Globus pallidus (tissue), 1 donor: ENCODE results near the gene SOX5.

Source experiments
- DNase-seq: peaks from one replicate; pipeline ENCODE4 v3.0.0-alpha.2; 2015; ENCODE audit warnings: low spot score

The SOX5 gene

DNA sequence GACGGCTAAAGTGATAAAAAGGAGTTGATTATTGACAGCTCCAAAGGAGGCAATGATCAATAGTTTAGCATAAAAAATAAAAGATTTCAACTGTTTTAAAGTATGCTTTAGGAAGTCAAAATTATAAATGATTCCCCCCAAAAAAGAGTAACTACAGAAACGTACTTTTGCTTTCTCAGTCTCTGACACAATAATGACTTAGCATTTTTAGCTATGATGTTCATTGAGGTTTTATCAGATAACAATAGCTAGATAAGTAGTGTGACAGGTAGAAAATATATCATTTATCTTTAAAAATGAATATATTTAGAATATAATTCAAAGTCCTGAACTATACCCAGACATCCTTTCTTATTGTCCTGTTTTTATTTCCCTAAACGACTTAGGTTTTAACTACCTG is 352.9 kb downstream of the SOX5 start:
- no peak for DNase-seq

- no peak for DNase-seq
Measured at GRCh38 chr12:23587833-23588559, 361.5 kb downstream of the SOX5 start.

- no peak for DNase-seq
Measured at GRCh38 chr12:23585782-23586163, 363.7 kb downstream of the SOX5 start.

DNA sequence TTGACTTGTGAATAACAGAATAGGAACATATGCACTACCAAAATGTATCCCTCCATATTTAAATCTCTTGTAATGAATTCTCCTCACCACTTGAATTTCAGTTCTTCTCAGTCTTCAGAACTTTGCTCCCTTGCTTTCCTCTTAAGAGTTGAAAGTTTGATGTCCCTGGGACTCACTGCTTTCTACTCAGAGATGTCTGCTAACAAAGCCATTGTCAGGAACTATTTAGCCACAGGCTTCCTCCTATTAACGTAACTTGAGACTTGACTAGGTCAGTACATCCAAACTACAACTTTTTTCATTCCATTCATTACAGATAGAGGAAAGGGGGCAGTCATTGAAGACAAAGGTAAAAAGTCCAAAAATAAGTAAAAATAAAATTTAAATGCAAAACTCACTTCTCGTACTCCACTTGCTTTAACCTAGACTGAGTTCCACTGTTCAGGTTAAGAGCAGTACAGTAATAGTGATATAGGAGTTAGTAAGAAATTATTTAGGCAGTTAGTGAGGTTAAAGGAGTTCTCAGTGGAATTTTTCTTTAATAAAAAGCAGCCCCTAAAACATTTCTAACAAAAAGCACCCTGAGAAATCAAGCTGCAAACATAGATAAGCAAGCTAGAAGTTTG is 364.2 kb downstream of the SOX5 start:
- no peak for DNase-seq

DNA sequence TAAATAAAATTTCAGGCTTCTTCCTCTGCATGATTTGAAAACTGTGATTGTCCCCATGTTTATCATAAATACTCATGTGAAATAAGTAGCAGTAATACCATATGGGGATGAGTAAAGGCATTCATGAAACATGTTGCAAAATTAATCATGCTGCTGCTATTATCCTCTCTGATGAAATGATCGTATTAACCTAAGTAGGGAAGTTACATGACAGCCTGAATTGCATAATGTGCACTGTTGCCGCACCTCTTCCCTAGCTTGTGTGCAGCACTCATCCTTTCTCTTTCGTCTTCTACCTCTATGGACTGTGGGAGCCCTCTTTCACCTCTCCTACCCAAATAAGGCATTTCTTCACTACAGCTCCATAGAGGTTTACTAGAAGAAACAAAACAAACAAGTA is 367.6 kb downstream of the SOX5 start:
- DNase-seq, result no peak

DNA sequence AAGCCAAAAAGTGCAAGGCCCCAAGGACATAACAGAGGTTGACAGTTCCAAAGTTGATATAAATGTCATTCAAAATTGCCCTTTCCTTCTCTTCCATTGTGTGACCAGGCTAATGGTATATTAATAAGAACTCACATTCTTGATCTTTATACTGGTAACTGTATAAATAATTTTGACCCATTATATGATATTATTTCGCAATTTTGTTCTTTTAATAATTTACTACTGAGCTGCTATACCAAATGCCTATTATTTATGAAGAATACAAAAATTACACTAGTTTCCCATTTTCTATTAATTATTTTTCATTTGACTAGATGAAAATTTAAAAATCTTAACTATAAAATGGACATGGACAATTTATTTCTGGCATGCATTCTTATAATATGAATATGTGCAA is 370.2 kb downstream of the SOX5 start:
- no peak for DNase-seq

- no peak for DNase-seq
Measured at GRCh38 chr12:23576372-23576771, 373.1 kb downstream of the SOX5 start.

GRCh38 chr12:23569356-23569755 is 380.1 kb downstream of the SOX5 start:
- DNase-seq, result no peak

GRCh38 chr12:23566133-23566532 is 383.3 kb downstream of the SOX5 start:
- DNase-seq, result no peak

GRCh38 chr12:23564451-23565152 is 384.9 kb downstream of the SOX5 start:
- no peak for DNase-seq

GRCh38 chr12:23561364-23562345 is 387.8 kb downstream of the SOX5 start:
- DNase-seq, result no peak

- DNase-seq, result no peak
Measured at GRCh38 chr12:23560611-23561010, 388.9 kb downstream of the SOX5 start.

GRCh38 chr12:23559268-23559753 is 390.2 kb downstream of the SOX5 start:
- DNase-seq, result no peak

- DNase-seq, result no peak
Measured at GRCh38 chr12:23556661-23557060, 392.8 kb downstream of the SOX5 start.

- DNase-seq, result no peak
Measured at GRCh38 chr12:23555825-23556207, 393.7 kb downstream of the SOX5 start.

GRCh38 chr12:23555180-23555824 is 394.2 kb downstream of the SOX5 start:
- DNase-seq, result no peak

- no peak for DNase-seq
Measured at GRCh38 chr12:23552417-23552816, 397.1 kb downstream of the SOX5 start.

DNA sequence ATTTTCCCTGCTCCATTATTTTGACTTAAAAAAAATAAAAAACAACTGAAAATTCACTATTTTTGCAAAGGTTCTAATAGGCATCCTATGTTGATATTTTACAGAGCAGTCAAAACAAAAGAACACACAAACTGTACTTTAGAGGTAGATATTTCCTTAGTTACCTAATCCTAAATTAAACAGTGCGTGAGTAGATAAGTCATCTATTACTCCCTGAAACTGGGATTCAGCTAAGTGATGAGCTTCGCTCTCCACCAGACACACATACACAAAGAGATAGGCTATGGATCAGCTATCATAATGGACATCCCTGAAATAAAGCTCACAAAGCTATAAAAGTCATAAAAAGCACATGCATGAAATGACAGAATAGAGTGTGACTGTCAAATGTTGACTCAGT is 398.7 kb downstream of the SOX5 start:
- no peak for DNase-seq

GRCh38 chr12:23548742-23549141 is 400.7 kb downstream of the SOX5 start:
- DNase-seq, result no peak

DNA sequence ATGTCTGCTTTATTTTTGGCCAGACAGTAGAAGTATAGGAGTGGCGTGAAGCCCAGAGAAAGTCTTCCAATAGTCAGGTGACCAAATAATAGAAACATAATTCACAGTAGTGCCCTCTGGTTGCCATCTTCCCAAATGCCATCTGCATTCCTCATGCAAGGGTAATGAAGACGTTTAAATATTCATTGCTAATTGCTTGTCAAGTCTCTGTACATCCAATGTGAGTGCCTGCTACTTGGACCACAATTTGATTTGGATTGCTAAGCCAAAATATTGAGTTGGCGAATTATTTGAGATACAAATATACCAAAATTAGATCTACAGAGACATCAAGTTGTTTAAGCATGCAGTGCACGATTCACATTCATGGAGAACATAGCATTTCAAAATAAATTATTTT is 402.7 kb downstream of the SOX5 start:
- DNase-seq, result no peak

- no peak for DNase-seq
Measured at GRCh38 chr12:23543767-23544166, 405.7 kb downstream of the SOX5 start.
